ENCODE measurements around the gene DAB2.

DNA sequence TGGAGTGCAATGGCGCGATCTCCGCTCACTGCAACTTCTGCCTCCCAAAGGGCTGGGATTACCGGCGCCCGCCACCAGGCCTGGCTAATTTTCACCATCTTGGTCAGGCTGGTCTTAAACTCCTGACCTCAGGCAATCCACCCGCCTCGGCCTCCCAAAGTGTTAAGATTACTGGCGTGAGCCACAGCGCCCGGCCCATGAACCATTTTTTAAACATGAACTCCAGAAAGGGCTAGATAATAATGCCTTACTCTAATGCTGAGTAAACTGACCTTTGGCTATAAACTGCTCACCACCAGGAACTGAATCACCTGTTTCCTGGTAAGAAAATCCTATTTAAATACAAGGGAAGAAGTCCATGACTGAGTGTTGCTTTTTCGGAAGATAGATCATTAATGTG, 23.2 kb upstream of the DAB2 start:
- TF ChIP-seq, protein P1, sequence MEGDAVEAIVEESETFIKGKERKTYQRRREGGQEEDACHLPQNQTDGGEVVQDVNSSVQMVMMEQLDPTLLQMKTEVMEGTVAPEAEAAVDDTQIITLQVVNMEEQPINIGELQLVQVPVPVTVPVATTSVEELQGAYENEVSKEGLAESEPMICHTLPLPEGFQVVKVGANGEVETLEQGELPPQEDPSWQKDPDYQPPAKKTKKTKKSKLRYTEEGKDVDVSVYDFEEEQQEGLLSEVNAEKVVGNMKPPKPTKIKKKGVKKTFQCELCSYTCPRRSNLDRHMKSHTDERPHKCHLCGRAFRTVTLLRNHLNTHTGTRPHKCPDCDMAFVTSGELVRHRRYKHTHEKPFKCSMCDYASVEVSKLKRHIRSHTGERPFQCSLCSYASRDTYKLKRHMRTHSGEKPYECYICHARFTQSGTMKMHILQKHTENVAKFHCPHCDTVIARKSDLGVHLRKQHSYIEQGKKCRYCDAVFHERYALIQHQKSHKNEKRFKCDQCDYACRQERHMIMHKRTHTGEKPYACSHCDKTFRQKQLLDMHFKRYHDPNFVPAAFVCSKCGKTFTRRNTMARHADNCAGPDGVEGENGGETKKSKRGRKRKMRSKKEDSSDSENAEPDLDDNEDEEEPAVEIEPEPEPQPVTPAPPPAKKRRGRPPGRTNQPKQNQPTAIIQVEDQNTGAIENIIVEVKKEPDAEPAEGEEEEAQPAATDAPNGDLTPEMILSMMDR (IDR thresholded peaks at IDR 0.05; ENCODE audit: low read length): no peak
- TF ChIP-seq EZH2 (IDR thresholded peaks at IDR 0.05; ENCODE audit: borderline replicate concordance, low read length): no peak
